OCI-LY3 (cell line): ENCODE data around the gene TMEM239.

Experiments
- CTCF ChIP-seq: fragments of 200-600, 300-600 bp; sonication (generic); IDR thresholded peaks from 2 replicates; pipeline ENCODE4 v1.5.1; 2014; ENCODE audit warnings: antibody characterized with exemption, low read length, low read depth
- EZH2phosphoT487 ChIP-seq: fragments of 200-600 bp; shearing (Covaris generic); IDR thresholded peaks from 2 replicates; pipeline ENCODE4 v1.6.1; 2018; ENCODE audit warnings: antibody characterized with exemption, mixed run types, low read depth

GRCh38 chr20:2783908-2784566 is 32.1 kb upstream of the TMEM239 start:
- TF ChIP-seq CTCF (no peak), EZH2phosphoT487 (no peak)
